NCI-H128 (cell line): ENCODE measurements around the gene PYGB.

Source experiments
- DNase-seq: peaks from one replicate; lab custom pipeline; 2025; ENCODE audit not compliant: unreplicated experiment; lab: John Stamatoyannopoulos, UW

The PYGB gene

DNA sequence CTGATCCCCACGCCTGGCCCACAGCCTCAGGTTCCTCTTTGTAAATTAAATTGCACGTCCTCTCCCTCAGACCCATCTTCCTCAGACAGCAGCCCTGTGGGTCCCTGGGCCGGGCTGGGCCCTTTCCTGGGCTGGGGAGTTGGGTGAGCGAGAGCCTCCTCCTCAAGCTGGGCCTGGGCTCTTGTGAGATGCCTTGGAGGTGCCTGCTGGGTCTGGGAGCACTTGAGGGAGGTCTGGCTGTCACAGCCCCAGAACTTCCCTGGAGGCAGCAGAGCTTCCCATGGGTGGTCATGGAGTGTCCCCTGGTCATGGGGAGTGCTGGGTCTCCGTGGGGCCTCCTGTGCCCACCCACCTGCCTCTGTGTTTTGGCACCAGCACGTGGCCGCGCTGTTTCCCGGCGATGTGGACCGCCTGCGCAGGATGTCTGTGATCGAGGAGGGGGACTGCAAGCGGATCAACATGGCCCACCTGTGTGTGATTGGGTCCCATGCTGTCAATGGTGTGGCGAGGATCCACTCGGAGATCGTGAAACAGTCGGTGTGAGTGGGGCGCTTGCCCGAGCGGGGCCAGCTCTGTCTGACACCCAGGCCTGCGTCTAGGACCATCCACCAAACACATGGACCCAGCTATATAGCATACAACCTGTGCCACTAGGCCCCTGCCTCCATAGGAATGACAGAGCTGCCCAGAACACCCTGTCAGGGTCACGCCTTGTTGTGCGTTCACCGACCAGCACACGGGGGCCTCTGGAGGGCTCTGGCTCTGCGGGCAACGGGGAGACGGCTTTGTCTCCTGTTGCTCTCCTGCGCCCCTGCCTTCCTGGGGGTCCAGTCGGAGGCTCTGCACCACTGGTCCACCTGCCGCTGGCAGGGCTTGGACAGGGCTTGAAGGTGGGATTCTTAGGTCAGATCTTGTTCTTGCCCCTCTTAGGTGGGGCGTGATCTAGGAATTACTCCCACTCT is 33.0 kb downstream of the PYGB start:
- no peak for DNase-seq

DNA sequence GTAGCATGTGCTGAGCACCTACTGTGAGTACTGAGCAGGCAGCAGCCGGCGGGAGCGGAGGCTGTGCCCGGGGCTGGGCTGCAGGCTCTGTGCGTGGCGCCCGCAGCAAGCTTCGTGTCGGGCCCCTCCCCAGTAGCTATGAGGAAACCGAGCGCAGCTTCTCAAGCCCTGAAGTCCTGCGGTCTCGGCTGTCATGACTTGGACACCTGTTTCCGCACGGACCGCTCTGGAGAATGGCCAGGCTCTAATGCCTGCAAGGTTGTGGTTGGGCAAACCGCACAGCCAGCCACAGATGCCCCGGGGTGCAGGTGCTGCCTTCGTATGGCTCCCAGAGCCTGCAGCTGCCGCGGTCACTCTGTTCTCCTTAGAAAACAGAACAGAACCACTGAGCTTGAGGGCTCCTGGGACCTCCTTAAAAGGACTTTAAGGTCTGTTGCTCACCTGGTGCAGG is 33.7 kb downstream of the PYGB start:
- peak; percentile 28 for DNase-seq

DNA sequence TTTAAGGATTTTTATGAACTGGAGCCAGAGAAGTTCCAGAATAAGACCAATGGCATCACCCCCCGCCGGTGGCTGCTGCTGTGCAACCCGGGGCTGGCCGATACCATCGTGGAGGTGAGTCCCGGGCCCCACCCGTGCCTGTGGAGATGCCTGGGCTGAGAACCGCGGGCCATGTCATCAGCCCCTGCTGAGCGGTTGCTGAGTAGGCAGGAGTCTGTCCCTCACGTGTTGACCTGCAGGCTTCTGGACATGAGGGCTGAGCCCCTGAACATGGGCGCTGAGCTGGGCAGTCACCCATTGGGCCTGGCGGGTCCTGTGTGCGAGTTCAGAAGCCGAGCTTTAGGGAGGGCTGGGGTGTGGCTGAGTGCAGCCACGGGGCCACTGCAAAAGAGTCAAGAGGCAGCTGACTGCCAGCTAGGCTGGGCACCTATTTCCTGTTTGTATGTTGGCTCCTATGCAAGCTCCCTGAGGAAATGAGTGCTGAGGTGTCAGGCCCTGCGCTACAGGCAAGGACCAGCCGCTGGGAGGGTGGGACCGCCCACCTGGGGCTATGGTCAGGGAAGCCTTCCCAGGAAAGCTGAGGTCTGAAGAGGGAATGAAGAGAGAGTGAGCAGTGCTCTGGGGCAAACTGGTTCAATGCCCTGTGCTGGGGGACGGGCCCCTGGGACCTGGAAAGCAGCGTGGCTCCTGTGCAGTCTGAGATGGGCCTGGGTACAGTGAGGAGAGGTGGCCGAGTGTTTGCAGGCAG is 34.3 kb downstream of the PYGB start:
- no peak for DNase-seq

DNA sequence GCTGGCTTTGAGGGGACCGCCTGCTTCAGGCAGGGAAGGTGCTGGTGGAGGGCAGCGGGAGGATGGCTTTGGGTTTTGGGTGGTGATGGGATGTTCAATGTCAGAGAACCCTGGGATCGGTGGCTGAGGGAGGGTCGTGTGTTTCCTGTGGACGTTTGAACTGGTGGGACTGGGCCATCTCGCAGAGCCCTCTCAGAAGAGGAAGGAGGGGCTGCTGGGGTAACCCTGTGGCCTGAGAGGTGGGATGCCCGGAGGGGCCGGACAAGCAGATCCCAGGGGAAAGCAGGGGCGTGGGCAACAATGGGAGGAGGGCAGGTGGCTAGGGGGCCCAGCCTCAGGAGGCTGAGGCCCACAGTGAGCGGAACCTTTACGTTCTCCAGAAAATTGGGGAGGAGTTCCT is 34.9 kb downstream of the PYGB start:
- no peak for DNase-seq

DNA sequence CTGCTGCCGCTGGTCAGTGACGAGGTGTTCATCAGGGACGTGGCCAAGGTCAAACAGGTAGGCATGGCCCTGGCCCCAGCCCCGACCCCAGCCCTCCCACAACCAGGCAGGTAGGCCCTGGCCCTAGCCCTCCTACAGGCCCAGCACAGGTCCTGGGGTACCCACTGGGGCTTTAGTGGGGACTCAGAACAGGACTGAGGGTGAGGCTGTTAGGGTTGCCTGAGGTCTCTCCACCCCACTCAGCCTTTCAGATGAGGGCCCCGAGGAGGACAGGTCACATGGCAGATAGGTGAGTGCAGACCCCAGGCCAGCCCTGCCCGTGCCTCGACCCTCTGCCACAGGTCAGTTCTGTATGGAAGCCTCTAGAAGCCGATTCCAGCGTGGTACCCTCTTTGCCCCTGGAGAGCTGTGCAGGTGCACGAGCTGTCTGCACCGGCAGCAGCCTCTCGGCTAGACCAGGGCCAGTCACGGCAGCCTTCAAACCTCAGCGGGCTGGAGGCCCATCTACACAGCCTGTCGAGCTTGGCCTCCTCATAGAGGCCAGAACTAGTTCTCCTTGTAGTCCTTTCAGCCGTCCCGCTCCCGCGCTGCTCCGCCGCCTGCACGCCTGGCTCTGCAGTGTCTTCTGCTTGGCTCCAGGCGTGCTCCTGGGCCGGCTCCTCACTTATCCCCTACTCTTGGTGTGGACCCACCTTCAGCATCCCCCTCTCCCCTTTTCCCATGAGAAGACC is 35.5 kb downstream of the PYGB start:
- no peak for DNase-seq

DNA sequence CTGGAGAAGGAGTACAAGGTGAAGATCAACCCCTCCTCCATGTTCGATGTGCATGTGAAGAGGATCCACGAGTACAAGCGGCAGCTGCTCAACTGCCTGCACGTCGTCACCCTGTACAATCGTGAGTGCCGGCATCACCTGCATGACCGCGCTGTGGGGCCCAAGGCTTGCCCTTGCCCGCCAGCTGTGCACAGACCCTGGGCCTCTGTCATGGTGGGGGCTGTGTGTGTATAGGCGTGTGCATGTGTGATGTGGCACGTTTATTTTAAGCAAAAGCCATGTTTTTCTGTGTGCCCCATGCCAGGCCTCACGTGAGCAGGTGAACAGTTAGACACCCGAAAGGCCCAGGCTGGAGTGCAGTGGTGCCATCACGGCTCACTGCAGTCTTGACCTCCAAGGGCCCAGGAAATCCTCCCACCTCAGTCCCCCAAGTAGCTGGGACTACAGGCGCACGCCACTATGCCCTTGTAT is 36.3 kb downstream of the PYGB start:
- no peak for DNase-seq

DNA sequence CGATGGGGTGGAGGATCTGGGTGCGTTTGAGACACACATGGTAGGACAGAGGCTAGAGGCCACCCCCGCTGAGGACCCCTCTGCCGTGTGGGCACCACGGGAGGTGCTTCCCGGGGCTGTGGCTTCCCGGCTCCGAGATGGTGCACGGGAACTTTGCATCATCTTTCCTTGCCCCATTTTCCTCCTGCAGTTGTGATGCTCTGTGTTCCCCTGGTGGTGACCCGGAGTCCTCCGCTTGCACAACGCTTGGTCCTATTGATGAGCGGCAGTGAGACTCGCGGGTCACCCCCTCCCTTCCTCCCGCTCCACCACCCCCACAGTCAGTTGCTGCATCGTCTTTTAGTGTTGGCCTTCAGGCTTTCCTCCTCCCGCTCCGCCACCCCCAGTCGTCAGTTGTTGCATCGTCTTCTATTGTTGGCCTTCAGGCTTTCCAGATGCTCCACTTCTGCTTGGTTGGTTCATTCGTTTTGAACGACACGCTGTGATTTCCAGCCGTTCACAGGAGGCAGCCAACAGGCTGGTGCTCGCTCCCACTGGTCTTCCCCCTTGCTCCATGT is 37.3 kb downstream of the PYGB start:
- no peak for DNase-seq

DNA sequence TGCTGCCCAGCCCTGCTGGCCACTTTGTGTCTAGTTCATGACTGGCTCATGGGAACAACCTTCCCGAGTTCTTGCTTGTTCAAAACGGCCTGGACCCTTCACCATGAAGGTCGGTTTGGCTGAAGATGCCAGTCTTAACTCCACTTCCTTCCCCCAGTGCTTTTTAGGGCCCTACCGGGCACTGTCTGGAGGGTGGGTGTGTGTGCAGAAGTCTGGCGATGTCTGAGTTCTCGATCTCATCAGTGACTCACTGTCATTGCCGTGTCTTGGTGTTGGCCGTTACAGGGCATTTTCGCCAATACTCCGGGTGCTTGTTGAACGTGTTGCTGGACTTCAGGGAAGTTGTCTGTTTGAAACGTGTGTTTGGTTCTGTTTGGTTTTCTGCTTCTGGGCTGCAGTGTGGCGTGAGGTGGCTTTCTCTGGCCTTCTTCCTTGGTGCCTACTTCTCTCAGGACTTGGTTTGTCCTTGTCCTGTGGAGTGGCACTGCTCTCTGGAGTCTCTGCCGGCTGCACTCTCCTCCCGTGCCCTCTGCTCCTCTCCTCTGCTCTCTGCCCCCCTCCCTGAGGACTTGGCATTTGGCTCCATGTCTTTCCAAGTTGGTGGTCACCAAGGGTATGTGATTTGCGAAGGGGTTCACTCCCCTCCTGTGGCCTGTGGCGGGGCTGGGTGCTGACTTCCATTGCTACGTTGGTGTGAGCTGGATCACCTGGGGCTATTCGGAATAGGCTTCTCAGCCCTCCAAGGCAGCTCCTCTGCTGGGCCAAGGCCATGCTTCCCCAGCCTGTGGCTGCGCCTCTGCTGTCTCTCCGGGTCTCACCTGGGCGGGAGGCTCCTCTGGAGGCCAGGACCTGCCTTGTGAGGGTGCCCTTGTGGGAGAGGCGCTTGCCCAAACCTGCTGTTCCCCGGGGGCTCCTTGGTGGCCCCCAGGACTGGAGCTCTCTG is 38.2 kb downstream of the PYGB start:
- DNase-seq, result no peak

DNA sequence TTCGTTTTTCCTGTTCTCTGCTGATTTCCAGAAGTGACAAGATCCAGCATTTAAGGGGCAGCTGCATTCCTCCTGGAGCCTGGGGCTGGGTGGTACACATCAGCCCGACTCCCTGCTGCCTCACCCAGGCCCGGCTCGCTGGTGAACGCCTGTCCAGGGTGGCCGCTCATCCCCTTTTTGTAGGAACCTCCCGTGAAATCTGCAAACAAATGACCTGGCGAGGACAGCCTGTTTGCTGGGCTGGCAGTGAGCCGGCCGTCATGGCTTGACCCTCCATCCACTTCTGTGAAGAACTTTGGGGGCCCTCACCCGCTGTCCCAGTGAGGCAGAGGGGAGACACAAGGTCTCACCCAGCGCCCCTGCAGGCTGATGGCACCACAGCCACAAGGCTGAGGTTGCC is 39.0 kb downstream of the PYGB start:
- no peak for DNase-seq

DNA sequence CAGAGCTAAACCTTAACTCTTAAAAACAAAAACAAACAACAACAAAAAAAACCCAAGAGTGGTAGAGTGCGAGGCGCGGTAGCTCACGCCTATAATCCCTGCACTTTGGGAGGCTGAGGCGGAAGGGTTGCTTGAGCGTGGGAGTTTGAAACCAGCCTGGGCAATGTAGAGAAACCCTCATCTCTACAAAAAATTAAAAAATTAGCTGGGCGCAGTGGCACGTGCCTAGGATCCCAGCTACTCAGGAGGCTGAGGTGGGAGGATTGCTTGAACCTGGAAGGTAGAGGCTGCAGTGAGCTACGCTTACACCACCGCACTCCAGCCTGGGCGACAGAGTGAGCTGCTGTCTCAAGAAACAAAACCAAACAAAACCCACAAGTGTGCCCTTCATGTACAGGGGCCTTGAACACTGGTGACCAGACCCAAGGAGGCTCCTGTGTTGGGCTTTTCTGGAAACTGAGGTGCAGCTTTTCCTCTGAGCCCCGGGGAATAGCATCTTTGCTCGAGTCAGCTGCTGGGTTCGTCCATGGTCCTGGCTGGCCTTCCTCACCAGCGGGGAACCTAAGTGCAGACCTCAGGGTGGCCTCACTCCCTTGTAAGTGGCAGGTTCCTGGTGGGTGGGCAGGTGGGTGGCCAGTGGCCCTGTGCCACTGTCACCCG is 39.9 kb downstream of the PYGB start:
- no peak for DNase-seq

DNA sequence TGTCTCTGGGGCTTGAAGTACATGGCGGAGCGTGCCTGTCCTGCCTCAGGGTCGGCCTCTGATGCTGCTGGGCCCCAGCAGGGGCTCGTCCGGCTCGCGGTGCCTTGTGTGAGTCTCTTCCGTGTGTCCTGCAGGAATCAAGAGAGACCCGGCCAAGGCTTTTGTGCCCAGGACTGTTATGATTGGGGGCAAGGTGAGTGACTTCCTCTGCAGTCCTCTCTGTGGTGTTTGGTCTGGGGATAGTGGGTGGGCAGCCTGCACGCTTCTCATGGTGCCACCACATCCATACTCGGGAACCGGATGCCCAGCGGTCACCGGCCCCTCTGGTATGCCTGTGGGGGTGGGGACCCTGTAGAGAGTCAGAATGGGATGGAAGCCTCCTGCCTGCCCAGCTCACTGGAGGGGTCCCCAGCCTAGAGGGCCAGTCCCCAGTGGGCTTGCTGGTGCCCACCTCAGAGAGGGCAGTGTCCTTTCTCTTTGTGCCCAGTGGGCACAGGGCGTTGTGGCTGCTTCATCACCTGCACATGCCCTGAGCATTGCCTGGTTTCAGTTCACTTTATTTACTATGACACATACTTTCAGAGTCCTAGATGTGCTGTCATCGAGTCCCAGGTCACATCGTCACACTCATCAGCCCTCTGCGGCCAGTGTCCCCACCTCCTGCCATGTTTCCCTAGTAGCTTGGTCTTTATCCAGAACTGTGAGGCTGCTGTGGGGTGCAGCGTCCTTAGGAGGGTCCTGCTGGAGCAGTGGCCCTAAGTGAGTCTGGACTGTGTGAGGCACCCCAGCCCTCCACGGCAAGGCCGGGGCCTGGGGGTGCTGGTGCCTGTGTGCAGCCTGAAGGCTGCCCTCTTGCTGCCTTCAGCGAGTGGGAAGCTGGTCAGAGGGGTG is 40.7 kb downstream of the PYGB start:
- DNase-seq, result no peak

DNA sequence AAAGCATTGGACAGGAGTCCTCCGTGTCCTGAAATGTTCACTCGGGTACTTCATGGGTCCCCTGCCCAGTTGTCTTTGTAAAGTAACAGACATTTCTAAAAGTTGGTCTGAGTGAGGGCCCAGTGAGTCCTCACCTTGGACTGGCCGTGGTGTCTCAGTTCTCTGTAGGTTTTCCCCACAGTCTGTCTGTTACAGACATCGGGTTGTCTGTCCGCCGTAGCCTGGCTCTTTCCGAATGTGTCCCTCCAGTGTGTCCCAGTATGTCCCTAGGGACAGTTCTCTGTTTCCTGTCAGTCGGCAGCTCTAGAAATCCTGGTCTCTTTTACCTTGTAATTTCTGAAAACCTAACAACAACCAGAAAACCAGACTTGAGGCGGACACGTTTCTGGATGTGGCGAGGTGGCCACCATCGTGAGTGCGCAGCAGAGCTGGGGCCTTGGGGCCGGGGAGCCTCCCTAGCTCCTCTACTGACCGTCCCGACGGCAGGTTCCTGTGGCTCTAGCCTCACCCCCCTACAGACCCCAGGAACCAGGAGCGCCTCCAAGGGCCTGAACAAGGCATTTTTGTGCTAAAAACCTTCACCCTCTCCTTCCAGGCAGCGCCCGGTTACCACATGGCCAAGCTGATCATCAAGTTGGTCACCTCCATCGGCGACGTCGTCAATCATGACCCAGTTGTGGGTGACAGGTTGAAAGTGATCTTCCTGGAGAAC is 42.2 kb downstream of the PYGB start:
- DNase-seq, result no peak

DNA sequence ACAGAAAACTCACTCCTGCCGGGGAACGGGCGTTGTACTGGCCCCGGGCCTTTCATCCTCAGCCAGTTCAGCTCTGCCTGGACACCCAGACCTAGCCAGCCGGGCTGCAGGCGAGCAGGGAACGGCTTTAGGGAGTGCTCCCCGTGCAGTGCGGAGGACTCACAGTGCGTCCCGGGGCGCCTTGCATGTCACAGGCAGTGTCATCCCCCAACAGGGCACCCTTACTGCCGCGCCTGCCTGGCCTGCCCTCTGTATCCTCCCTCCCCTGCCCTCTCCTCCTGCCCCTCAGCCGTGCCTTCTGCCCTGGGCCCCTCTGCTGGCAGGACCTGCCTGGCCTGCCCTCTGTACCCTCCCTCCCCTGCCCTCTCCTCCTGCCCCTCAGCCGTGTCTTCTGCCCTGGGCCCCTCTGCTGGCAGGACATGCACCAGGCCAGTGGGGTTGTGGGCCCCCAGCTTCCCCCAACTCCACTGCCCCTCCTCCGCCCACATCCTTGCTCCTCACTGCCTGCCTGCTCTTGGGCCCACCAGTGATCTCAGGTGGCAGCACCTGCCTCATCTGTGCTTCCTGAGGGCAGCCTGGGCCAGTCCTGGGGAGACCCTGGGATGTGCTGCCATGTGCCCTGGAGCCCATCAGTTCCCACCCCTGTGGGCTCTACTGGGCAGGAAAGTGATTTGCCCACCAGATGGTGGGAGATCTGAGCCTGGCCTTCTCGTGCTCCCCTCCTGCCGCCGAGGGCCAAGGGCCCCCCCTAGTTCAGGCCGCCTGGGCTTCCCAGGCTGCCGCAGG is 43.0 kb downstream of the PYGB start:
- DNase-seq, result no peak

DNA sequence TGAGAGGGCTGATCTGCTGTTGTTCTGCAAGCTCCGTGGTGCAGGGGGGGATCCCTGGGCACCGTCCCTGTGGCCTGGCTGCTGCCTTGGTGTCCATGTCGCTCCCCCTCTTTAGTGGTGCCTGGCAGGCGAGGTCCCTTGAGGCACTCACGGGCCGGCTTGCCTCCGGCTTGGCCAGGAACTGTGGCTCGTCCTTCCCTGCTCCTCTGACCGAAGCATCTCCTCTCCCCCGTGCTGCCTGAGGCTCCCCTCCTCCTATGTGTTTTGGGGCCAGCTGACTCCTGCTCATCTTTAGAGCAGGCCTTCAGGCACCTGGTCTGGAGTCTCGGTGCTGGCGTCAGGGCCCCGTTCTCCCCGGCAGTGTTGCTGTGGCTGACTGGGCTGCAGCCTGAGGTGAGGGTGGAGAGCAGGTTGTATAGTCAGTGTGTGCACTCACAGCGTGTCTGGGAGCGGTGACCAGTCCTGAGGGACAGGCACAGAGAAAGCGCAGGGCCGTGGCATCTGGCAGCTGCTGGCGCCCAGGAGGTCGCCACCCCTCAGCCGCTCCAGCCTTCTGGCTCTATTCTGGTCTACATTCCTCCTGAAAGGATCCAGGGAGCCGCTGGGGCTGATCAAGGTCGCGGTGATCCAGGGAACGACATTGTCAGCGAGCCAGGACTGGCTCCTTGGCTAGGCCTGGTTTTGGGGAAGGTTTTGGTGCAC is 43.7 kb downstream of the PYGB start:
- no peak for DNase-seq

DNA sequence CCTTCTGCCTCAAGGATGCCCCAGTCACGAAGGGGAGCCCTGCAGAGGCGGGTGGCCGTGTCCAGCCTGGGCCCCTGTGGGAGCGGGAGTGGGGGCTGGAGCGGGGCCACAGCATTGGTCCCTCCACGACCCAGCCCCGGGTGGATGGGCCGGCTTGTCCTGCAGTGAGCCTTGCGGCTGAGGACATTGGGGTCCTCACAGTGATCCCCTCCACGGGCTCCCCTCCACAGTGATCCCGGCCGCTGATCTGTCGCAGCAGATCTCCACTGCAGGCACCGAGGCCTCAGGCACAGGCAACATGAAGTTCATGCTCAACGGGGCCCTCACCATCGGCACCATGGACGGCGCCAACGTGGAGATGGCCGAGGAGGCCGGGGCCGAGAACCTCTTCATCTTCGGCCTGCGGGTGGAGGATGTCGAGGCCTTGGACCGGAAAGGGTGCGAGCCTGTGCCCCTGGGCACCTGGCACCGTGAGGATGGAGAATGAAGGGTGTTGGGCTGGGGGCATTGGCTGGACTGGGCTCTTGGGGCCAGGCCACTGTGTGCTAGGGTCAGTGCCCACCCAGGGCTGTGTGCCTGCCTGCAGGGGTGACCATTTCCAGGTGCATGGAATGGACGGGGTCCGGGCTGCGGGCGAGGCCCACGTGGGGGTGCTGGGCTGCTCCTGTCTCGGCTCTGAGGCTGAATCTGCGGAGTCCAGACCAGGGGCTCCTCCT is 44.4 kb downstream of the PYGB start:
- DNase-seq, result no peak

DNA sequence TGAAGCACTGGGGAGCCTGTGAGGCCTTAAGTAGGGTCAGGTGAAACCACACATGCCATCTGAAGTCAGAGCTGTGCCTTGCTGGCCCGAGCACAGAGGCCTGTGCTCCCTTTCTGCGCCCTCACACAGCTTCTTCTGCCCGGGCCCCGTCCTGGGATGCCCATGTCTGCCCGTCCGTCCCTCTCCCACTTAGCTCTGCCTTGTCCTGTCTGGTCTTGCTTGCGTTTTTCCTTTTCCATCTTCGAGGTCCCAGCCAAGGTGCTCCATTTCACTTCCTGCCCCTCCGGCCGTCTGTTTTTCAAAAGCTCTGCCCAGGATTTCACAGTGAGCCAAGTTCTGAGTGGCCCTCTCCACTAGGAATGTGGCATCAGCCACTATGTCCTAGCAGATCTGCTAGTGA is 45.6 kb downstream of the PYGB start:
- no peak for DNase-seq
